Stimulated activated CD4-positive, alpha-beta T cell treated with anti-CD3 and anti-CD28 coated beads, Interleukin-1b, Interleukin-23, amount 100 ng/mL, for 24 hours (primary cell): ENCODE measurements around the gene TNRC6A.
A peak's percentile ranks its signal among the peaks of the same experiment; 100 is the strongest.
"Not testable (repeated sequence)": the region's sequence is repeated elsewhere in the genome, so short reads cannot be mapped to it uniquely, and the experiment has no call there.

Experiments used
- DNase-seq, 4 experiments: peaks; one replicate each; pipeline ENCODE4 v3.0.0-alpha.2; 2020; ENCODE audit warnings: low read depth in 4 of 4, low spot score in 1 of 4

TNRC6A gene

GRCh38 chr16:24729243-24729950 is at the start of gene TNRC6A:
Gene TNRC6A (plus strand): TSS chr16:24729651. CDS start chr16:24729842, 191 bp downstream.
- peak; percentile 57 to 79 (median 66) for DNase-seq

- DNase-seq: no peak
Observed at GRCh38 chr16:24681793-24682192, 47.7 kb upstream of the TNRC6A start.

GRCh38 chr16:24683250-24683649 is 46.2 kb upstream of the TNRC6A start:
- DNase-seq: no peak

GRCh38 chr16:24683847-24684493 is 45.5 kb upstream of the TNRC6A start:
- no peak for DNase-seq

- DNase-seq: no peak
Observed at GRCh38 chr16:24685539-24686432, 43.7 kb upstream of the TNRC6A start.

- DNase-seq: no peak
Observed at GRCh38 chr16:24686678-24687077, 42.8 kb upstream of the TNRC6A start.

- DNase-seq: no peak
Observed at GRCh38 chr16:24688359-24688758, 41.1 kb upstream of the TNRC6A start.

GRCh38 chr16:24689128-24689527 is 40.3 kb upstream of the TNRC6A start:
- no peak for DNase-seq

- no peak for DNase-seq
Observed at GRCh38 chr16:24692854-24693253, 36.6 kb upstream of the TNRC6A start.

GRCh38 chr16:24694931-24695330 is 34.5 kb upstream of the TNRC6A start:
- no peak for DNase-seq

- no peak for DNase-seq
Observed at GRCh38 chr16:24696699-24697098, 32.8 kb upstream of the TNRC6A start.

- no peak for DNase-seq
Observed at GRCh38 chr16:24698308-24698707, 31.1 kb upstream of the TNRC6A start.

- DNase-seq: no peak
Observed at GRCh38 chr16:24699151-24699723, 30.2 kb upstream of the TNRC6A start.

GRCh38 chr16:24700549-24701392 is 28.7 kb upstream of the TNRC6A start:
- DNase-seq: no peak

- DNase-seq: no peak
Observed at GRCh38 chr16:24701521-24701951, 27.9 kb upstream of the TNRC6A start.

GRCh38 chr16:24707760-24708159 is 21.7 kb upstream of the TNRC6A start:
- DNase-seq: not testable (repeated sequence)

GRCh38 chr16:24713379-24713778 is 16.1 kb upstream of the TNRC6A start:
- DNase-seq: no peak

- DNase-seq: no peak
Observed at GRCh38 chr16:24717411-24717810, 12.0 kb upstream of the TNRC6A start.

- DNase-seq: no peak
Observed at GRCh38 chr16:24718967-24719521, 10.4 kb upstream of the TNRC6A start.

- DNase-seq: peak in 3 of 4 experiments; percentile 37 to 45 (median 40)
Observed at GRCh38 chr16:24721830-24722238, 7.6 kb upstream of the TNRC6A start.
